Urinary bladder (tissue), 4 donors: Measurements from ENCODE around the gene NUMBL. TPM values are rescaled to one million over a fixed set of nuclear protein-coding genes. Genes with fewer than 3 reads are reported as not detected.

ENCODE experiments used
- DNase-seq: peaks from one replicate; pipeline ENCODE4 v3.0.0-alpha.2; 2015; ENCODE audit errors: extremely low spot score
- H3K27ac ChIP-seq: one replicate; pipeline ENCODE4 v1.5.1; 2013; ENCODE audit warnings: low read depth, mild to moderate bottlenecking, moderate library complexity
- H3K36me3 ChIP-seq: one replicate; pipeline ENCODE4 v1.6.1; 2013; ENCODE audit warnings: mild to moderate bottlenecking, moderate library complexity; ENCODE audit not compliant: insufficient read depth
- H3K4me1 ChIP-seq: one replicate; pipeline ENCODE4 v1.6.1; 2013; ENCODE audit warnings: mild to moderate bottlenecking, moderate library complexity; ENCODE audit not compliant: insufficient read depth
- H3K4me3 ChIP-seq: one replicate; pipeline ENCODE4 v1.5.1; 2013; ENCODE audit warnings: low read depth, low read length
- WGBS: extraction: QIAGEN DNeasy Blood & Tissue Kit; methylation state at CpG from one replicate; pipeline ENCODE4 v1.1.7; 2013; 5-methylcytosine and 5-hydroxymethylcytosine counted together
- polyA plus RNA-seq: library from polyadenylated mRNA; stranded (reverse); fragments of 200-250 nt; gene quantifications from one replicate; pipeline ENCODE4 v1.2.3, GENCODE V29; 2013
- total RNA-seq: library from RNA; depleted of rRNA; stranded (reverse); fragments of >200 nt; gene quantifications from one replicate; pipeline ENCODE4 v1.2.3, GENCODE V29; 2014
- donor health status: healthy with polysubstance abuse.
- donor health status: healthy.

Gene NUMBL
- total and polyA plus RNA-seq, 2 donors: 22.8 to 63.3 TPM

- no peak for DNase-seq
- H3K4me1 ChIP-seq: no peaks in the 10 kb centered on the region
- H3K36me3 ChIP-seq: peaks cover 16% of the 10 kb centered on the region
- H3K4me3 ChIP-seq: no peak overlapping the region
- WGBS: 79% methylated on average over 3 of the region's 3 CpGs
- no peak overlapping the region for H3K27ac ChIP-seq
These were observed 16.2 kb downstream of the NUMBL start for GRCh38 chr19:40674291-40674690.

- DNase-seq: no peak
- Histone ChIP-seq H3K36me3 (peaks cover 18% of the 10 kb centered on the region), H3K4me3 (no peak overlapping the region), H3K4me1 (no peaks in the 10 kb centered on the region), H3K27ac (no peak overlapping the region)
- WGBS: 94% methylated on average over 11 of the region's 11 CpGs
These were observed 17.1 kb downstream of the NUMBL start for GRCh38 chr19:40673397-40673796.

- WGBS: 95% methylated on average over 7 of the region's 7 CpGs
- peaks cover 21% of the 10 kb centered on the region for H3K36me3 ChIP-seq
- H3K4me1 ChIP-seq: no peaks in the 10 kb centered on the region
- H3K4me3 ChIP-seq: no peak overlapping the region
- no peak for DNase-seq
- H3K27ac ChIP-seq: no peak overlapping the region
These were observed 17.7 kb downstream of the NUMBL start for GRCh38 chr19:40672573-40673299.

- H3K27ac ChIP-seq: no peak overlapping the region
- no peak overlapping the region for H3K4me3 ChIP-seq
- WGBS: 80% methylated on average over 2 of the region's 2 CpGs
- H3K36me3 ChIP-seq: peaks cover 20% of the 10 kb centered on the region
- no peak for DNase-seq
- no peaks in the 10 kb centered on the region for H3K4me1 ChIP-seq
These were observed 18.4 kb downstream of the NUMBL start for GRCh38 chr19:40672038-40672437.

- no peak for DNase-seq
- Histone ChIP-seq H3K36me3 (peaks cover 16% of the 10 kb centered on the region), H3K4me1 (no peaks in the 10 kb centered on the region), H3K4me3 (no peak overlapping the region), H3K27ac (no peak overlapping the region)
- 78% methylated on average over 9 of the region's 9 CpGs for WGBS
These were observed 19.0 kb downstream of the NUMBL start for GRCh38 chr19:40671404-40671803.

GRCh38 chr19:40668991-40669614 lies 21.3 kb downstream of the NUMBL start:
- no peak for DNase-seq
- Histone ChIP-seq H3K4me3 (no peak overlapping the region), H3K36me3 (peaks cover 16% of the 10 kb centered on the region), H3K27ac (no peak overlapping the region), H3K4me1 (no peaks in the 10 kb centered on the region)
- WGBS: 96% methylated on average over 7 of the region's 7 CpGs

- Histone ChIP-seq H3K36me3 (peaks cover 12% of the 10 kb centered on the region), H3K4me1 (no peaks in the 10 kb centered on the region), H3K4me3 (no peak overlapping the region), H3K27ac (no peak overlapping the region)
- 92% methylated on average over 14 of the region's 14 CpGs for WGBS
- no peak for DNase-seq
These were observed 22.8 kb downstream of the NUMBL start for GRCh38 chr19:40667602-40668001.

GRCh38 chr19:40666803-40667438 lies 23.5 kb downstream of the NUMBL start:
- Histone ChIP-seq H3K27ac (no peak overlapping the region), H3K36me3 (peaks cover 10% of the 10 kb centered on the region), H3K4me1 (no peaks in the 10 kb centered on the region), H3K4me3 (no peak overlapping the region)
- WGBS: 84% methylated on average over 14 of the region's 14 CpGs
- DNase-seq: no peak

GRCh38 chr19:40663695-40664692 lies 26.5 kb downstream of the NUMBL start:
- Histone ChIP-seq H3K4me3 (peak overlapping the region; percentile 49), H3K4me1 (no peaks in the 10 kb centered on the region), H3K27ac (peak overlapping the region; percentile 82), H3K36me3 (peaks cover 4% of the 10 kb centered on the region)
- WGBS: 45% methylated on average over 24 of the region's 24 CpGs
- no peak for DNase-seq

- WGBS: under 1% methylated on average over 60 of the region's 60 CpGs
- H3K36me3 ChIP-seq: peaks cover 2% of the 10 kb centered on the region
- DNase-seq: peak; percentile 77
- H3K4me1 ChIP-seq: no peaks in the 10 kb centered on the region
- peak overlapping the region; percentile 49 for H3K4me3 ChIP-seq
- H3K27ac ChIP-seq: peak overlapping the region; percentile 82
These were observed 27.3 kb downstream of the NUMBL start for GRCh38 chr19:40662925-40663694.

GRCh38 chr19:40661616-40662015 lies 28.8 kb downstream of the NUMBL start:
- Histone ChIP-seq H3K27ac (no peak overlapping the region), H3K4me1 (no peaks in the 10 kb centered on the region), H3K36me3 (no peaks in the 10 kb centered on the region), H3K4me3 (no peak overlapping the region)
- DNase-seq: no peak
- WGBS: 91% methylated on average over 1 of the region's 1 CpG

- DNase-seq: no peak
- H3K36me3 ChIP-seq: no peaks in the 10 kb centered on the region
- H3K27ac ChIP-seq: no peak overlapping the region
These were observed 30.9 kb downstream of the NUMBL start for GRCh38 chr19:40659566-40659965.

More at GRCh38 chr19:40659566-40659965, 30.9 kb downstream of the NUMBL start:
- no peak overlapping the region for H3K4me3 ChIP-seq
- 71% methylated on average over 11 of the region's 11 CpGs for WGBS
- no peaks in the 10 kb centered on the region for H3K4me1 ChIP-seq
